ENCODE results near the gene PLPPR4. TPM values are rescaled to one million over a fixed set of nuclear protein-coding genes. Genes with fewer than 3 reads are reported as not detected.

PLPPR4 gene
- total RNA-seq, 1 experiment from 2014 or later: not detected

- H3K4me1 Mint-ChIP-seq (ENCODE audit: insufficient read depth, unreplicated experiment): no peaks in the 10 kb centered on the region
- BruUV-seq (replicated peaks): no TSS peak
- DNase-seq (ENCODE audit: unreplicated experiment): no peak
- H3K27ac Mint-ChIP-seq (ENCODE audit: low read depth, unreplicated experiment): no peak overlapping the region
- ChIA-PET CTCF (no interaction called here), POLR2A (no interaction called here)
- no peak overlapping the region for H3K4me3 Mint-ChIP-seq (ENCODE audit: unreplicated experiment)
- TF ChIP-seq CTCF (IDR thresholded peaks at IDR 0.05; ENCODE audit: unreplicated experiment): no peak
- H3K9me3 Mint-ChIP-seq (ENCODE audit: unreplicated experiment): no peaks in the 10 kb centered on the region
- no peaks in the 10 kb centered on the region for H3K27me3 Mint-ChIP-seq (ENCODE audit: insufficient read depth, unreplicated experiment)
- intact Hi-C loops (cut with micrococcal nuclease): no loop called here
- no peaks in the 10 kb centered on the region for H3K36me3 Mint-ChIP-seq (ENCODE audit: insufficient read depth, unreplicated experiment)
These were observed 832 bp downstream of the PLPPR4 start for GRCh38 chr1:99265124-99265523.

DNA sequence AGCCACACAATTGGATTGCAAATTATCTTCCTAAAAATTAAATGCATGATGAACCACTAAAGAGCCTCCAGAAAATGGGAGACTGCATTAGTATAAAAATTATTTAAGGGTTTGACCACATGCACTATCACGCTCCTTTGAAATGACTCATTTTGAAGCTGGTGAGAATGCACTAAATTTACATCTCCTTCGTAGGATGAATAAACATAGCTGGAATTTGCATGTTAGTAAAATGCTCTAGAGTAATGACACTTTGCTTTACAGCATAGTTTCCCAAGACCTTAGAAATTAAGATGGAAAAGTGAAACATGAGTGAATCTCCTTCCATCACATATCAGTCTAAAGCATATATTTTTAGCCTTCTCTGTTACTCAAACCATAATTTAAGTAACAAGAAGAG lies 2.4 kb downstream of the PLPPR4 start:
- no peaks in the 10 kb centered on the region for H3K36me3 Mint-ChIP-seq (ENCODE audit: insufficient read depth, unreplicated experiment)
- no peaks in the 10 kb centered on the region for H3K27me3 Mint-ChIP-seq (ENCODE audit: insufficient read depth, unreplicated experiment)
- intact Hi-C loops (cut with micrococcal nuclease): no loop called here
- no peak overlapping the region for H3K27ac Mint-ChIP-seq (ENCODE audit: low read depth, unreplicated experiment)
- CTCF ChIA-PET: interaction anchor here (0.7 kb wide), 1 partner anchor 149 kb away, joined by 3 read pairs; no protein-coding TSS in a partner anchor
- DNase-seq (ENCODE audit: unreplicated experiment): peak; percentile 24
- no TSS peak for BruUV-seq (replicated peaks)
- H3K4me3 Mint-ChIP-seq (ENCODE audit: unreplicated experiment): no peak overlapping the region
- H3K4me1 Mint-ChIP-seq (ENCODE audit: insufficient read depth, unreplicated experiment): no peaks in the 10 kb centered on the region
- POLR2A ChIA-PET: interaction anchor here (0.5 kb wide), 1 partner anchor 399 kb away, joined by 3 read pairs; no protein-coding TSS in a partner anchor
- H3K9me3 Mint-ChIP-seq (ENCODE audit: unreplicated experiment): peaks cover 5% of the 10 kb centered on the region
- no peak for TF ChIP-seq CTCF (IDR thresholded peaks at IDR 0.05; ENCODE audit: unreplicated experiment)

DNA sequence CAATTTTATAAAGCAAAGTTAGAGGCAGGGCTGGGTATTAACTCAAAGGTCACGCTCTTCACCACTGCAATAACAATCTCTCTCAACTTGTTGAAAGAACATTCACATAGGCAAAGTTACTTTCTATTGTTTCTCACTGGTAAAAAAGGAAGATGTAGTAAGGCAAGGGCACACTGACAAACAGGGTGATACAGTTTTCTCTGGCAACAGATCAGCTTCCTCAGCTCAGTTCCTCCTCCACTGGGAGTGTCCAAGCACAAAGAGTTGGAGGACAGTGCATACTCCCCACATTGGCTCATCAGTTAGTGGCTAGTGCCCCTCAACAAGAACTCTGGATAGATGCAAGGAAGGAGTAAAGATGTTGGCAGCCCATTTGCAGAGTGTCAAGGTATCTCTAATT lies 3.7 kb downstream of the PLPPR4 start:
- Mint-ChIP-seq H3K9me3 (ENCODE audit: unreplicated experiment) (peaks cover 11% of the 10 kb centered on the region), H3K27me3 (ENCODE audit: insufficient read depth, unreplicated experiment) (no peaks in the 10 kb centered on the region), H3K27ac (ENCODE audit: low read depth, unreplicated experiment) (no peak overlapping the region), H3K36me3 (ENCODE audit: insufficient read depth, unreplicated experiment) (no peaks in the 10 kb centered on the region), H3K4me3 (ENCODE audit: unreplicated experiment) (no peak overlapping the region), H3K4me1 (ENCODE audit: insufficient read depth, unreplicated experiment) (no peaks in the 10 kb centered on the region)
- TF ChIP-seq CTCF (IDR thresholded peaks at IDR 0.05; ENCODE audit: unreplicated experiment): no peak
- no peak for DNase-seq (ENCODE audit: unreplicated experiment)
- POLR2A ChIA-PET: no interaction called here
- BruUV-seq (replicated peaks): no TSS peak
- intact Hi-C loops (cut with micrococcal nuclease): no loop called here
- CTCF ChIA-PET: no interaction called here

DNA sequence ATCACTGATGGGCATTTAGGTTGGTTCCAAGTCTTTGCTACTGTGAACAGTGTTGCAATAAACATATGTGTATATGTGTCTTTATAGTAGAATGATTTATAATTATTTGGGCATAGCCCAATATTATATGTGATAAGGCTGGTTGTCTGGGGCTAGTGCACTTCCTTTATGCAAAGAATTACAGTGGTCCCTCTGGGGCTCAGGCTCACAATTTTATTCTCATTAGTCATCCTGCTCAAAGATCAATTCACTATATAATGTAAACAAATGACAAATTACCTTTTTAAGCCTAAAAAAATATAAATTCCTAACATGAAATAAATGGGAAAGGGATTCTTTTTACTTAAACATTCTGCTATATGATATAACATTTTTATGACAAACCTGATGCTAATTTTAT lies 5.0 kb downstream of the PLPPR4 start:
- ChIA-PET POLR2A (no interaction called here), CTCF (no interaction called here)
- intact Hi-C loops (cut with micrococcal nuclease): no loop called here
- Mint-ChIP-seq H3K9me3 (ENCODE audit: unreplicated experiment) (peaks cover 15% of the 10 kb centered on the region), H3K36me3 (ENCODE audit: insufficient read depth, unreplicated experiment) (no peaks in the 10 kb centered on the region), H3K4me3 (ENCODE audit: unreplicated experiment) (no peak overlapping the region), H3K27me3 (ENCODE audit: insufficient read depth, unreplicated experiment) (no peaks in the 10 kb centered on the region), H3K27ac (ENCODE audit: low read depth, unreplicated experiment) (no peak overlapping the region), H3K4me1 (ENCODE audit: insufficient read depth, unreplicated experiment) (no peaks in the 10 kb centered on the region)
- no peak for TF ChIP-seq CTCF (IDR thresholded peaks at IDR 0.05; ENCODE audit: unreplicated experiment)
- BruUV-seq (replicated peaks): no TSS peak
- DNase-seq (ENCODE audit: unreplicated experiment): no peak
